Activated CD4-positive, CD25-positive, alpha-beta regulatory T cell treated with anti-CD3 and anti-CD28 coated beads, Interleukin-2, amount 50 U/mL, for 72 hours (primary cell): ENCODE results near the gene ZKSCAN4.

Source experiments
- DNase-seq: peaks from one replicate; pipeline ENCODE4 v3.0.0; 2021

Gene ZKSCAN4

GRCh38 chr6:28252009-28252975 is at the start of gene ZKSCAN4:
TSS of gene ZKSCAN4 (minus strand) at chr6:28252269. CDS start at chr6:28251980, 289 bp downstream.
- DNase-seq: peak; percentile 61

- no peak for DNase-seq
These were observed 44.5 kb upstream of the ZKSCAN4 start for GRCh38 chr6:28296520-28297060.

GRCh38 chr6:28295326-28295725 is 43.3 kb upstream of the ZKSCAN4 start:
- no peak for DNase-seq

DNA sequence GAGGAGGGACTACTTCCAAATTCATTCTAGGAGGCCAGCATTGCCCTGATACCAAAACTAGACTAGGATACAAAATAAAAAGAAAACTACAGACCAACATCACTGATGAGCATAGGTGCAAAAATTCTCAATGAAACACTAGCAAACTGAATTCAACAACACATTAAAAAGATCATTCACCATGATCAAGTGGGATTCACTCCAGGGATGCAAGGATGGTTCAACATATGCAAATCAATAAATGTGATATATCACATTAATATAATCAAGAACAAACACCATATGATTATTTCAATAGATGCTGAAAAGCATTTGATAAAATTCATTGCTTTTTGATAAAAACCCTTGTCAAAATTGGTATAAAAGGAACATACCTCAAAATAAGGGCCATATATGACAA is 39.5 kb upstream of the ZKSCAN4 start:
- DNase-seq: no peak

DNA sequence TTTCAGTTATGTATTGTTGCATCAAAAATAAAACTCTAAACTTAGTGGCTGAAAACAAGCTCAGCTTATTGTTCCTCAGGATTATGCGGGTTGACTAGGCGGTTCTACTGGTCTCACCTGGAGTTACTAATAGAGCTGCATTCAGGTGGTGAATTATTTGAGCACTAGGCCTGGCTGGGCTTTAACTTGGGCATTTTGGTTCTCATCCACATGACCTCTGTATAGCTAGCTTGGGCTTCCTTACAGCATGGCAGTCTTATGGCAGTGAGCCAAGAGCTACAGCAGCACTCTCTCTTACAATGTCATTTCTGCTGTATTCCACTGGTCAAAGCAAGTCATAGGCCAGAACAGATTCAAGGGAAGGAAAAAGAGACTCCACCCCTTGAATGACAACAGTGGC is 30.9 kb upstream of the ZKSCAN4 start:
- DNase-seq: no peak

DNA sequence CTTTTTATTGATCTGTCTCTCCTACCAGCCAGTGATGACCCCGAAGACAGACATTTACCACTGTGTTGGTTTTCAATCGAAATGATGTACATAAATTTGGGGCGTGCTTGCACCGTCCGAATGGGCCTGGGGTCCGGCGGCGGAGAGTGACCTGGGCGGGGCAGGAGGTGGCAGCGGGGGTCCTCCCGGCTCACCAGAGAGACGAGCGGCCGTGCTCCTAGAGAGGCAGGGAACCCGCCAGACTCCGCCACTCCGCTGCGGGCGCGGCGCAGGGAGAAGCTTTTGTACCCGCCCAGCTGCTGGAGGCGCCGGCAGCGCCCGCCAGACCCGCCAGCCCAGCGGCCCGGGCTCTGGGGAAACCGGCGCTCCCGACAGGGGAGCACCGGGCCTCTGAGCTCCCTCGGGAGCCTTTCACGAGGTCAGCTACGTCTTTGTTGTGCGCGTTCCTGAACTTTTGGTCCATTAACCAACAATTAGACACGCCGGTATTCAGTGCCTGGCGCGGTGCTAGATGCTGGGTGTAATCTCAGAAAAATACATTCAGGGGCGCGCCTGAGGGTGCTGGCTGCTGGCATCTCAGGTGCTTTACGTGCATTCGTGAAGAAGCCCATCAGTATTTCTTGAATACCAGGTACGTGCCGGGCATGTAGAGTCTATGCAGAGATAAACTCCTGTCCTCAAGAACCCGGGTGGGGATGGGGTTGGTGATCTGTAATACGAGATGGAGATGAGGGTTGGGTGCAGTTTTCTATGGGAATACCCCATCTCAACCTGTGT is 29.4 kb upstream of the ZKSCAN4 start, which contains the start of gene PGBD1:
Gene PGBD1 (plus strand): TSS at position 285 of the 777 bp plus-strand sequence. CDS start 2,242 bp downstream, outside the sequence.
- DNase-seq: peak; percentile 43

GRCh38 chr6:28280595-28281287 is 28.7 kb upstream of the ZKSCAN4 start:
- DNase-seq: no peak

GRCh38 chr6:28277746-28278145 is 25.7 kb upstream of the ZKSCAN4 start:
- DNase-seq: no peak

DNA sequence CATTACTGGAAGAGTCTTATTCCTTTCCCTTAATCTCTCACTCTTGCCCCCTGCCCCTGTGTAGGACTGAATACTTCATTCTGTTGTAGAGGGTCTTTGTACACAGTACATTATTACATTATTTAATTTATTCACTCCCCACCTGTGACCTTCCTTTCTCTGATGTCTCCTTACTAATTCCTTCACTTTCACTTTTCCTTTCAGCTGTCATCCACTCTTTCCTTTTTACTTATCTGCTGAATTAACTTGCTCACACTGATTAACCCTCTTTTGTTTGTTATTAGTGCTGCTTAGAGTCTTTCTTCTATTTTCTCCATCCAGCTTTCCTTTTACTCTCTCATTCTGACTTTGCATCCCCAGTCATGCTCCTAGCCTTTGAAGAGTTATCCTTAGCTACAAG is 22.8 kb upstream of the ZKSCAN4 start:
- no peak for DNase-seq

GRCh38 chr6:28269492-28269891 is 17.4 kb upstream of the ZKSCAN4 start:
- DNase-seq: no peak

GRCh38 chr6:28267695-28268059 is 15.6 kb upstream of the ZKSCAN4 start:
- DNase-seq: no peak

- peak; percentile 70 for DNase-seq
These were observed 15.1 kb upstream of the ZKSCAN4 start, which contains the start of gene ZSCAN26 for GRCh38 chr6:28266962-28267694. TSS of gene ZSCAN26 (plus strand) at chr6:28267143. CDS start at chr6:28271920, 4,777 bp downstream.

- no peak for DNase-seq
These were observed 14.5 kb upstream of the ZKSCAN4 start for GRCh38 chr6:28266563-28266961.

- DNase-seq: no peak
These were observed 12.8 kb upstream of the ZKSCAN4 start for GRCh38 chr6:28264834-28265401.

- DNase-seq: no peak
These were observed 11.9 kb upstream of the ZKSCAN4 start for GRCh38 chr6:28263922-28264321.

GRCh38 chr6:28258877-28259777 is 7.1 kb upstream of the ZKSCAN4 start, which contains the start of gene NKAPL:
TSS of gene NKAPL (plus strand) at chr6:28259297. CDS start at chr6:28259372, 75 bp downstream.
- DNase-seq: peak; percentile 69

- no peak for DNase-seq
These were observed 5.0 kb upstream of the ZKSCAN4 start for GRCh38 chr6:28257042-28257441.

- DNase-seq: no peak
These were observed 2.1 kb upstream of the ZKSCAN4 start for GRCh38 chr6:28254121-28254519.

DNA sequence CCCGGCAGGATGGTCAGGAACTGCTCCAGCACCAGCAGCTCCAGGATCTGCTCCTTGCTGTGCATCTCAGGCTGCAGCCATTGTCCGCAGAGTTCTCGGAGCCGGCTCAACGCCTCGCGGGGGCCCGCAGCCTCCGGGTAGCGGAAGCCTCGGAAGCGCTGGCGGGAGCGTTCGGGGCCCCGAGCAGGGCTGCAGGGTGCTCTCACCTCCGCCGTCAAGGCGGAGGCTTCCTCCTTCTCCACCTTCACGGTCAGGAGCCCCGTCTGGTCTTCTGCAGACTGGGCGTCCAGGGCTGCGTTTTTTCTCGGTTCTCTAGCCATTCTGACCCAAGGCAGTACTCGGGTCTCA is 434 bp downstream of the ZKSCAN4 start:
- DNase-seq: peak; percentile 55

- no peak for DNase-seq
These were observed 1.3 kb downstream of the ZKSCAN4 start for GRCh38 chr6:28250747-28251146.
